GM18861 (cell line): ENCODE measurements around the gene MAGEF1.

Experiments used
- ATAC-seq: cut with Tn5 transposase; IDR thresholded peaks from one replicate; pipeline ENCODE4 v1.9.1; 2021; ENCODE audit not compliant: unreplicated experiment

The MAGEF1 gene

DNA sequence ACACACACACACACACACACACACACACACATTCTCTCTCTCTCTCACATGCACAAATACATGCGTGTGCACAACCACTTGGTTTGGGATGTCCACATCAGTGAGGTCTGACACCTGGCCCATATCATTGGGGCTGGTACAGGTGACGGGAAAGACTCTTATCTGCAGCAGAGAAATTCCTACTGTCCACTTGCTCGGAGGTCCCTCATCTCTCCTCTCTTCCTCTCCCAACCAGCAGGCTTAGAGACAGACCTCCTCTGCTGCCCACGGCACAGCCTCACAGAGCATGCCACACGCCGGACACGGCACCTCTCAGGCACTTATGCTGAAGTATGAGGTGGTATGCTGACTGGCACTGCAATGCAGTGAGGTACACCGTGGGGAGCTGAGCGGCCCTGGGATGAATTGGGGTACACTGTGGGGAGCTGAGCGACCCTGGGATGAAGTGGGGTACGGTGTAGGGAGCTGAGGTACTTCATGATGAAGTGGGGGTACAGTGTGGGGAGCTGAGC lies 41.7 kb downstream of the MAGEF1 start:
- no peak for ATAC-seq

DNA sequence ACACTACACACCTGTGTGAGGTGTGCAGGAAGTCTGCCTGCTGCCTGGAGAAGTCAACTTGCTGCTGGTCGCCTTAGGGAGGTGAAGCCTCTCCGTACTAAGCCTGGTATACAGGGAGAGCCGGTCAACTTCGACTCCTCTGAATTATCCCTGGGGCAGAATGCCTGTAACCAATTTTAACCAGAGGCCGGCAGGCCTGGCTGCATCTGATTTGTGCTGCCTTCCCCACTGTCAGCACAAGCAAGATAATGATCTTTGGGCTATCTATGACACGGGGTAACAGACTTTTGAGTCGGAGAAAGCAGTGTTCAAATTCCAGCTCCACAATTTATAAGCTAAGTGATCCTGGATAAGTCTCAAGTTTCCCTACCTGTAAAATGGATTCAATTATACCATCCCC lies 42.3 kb downstream of the MAGEF1 start:
- no peak for ATAC-seq

- no peak for ATAC-seq
Observed at GRCh38 chr3:184666442-184666841, 45.4 kb downstream of the MAGEF1 start.

DNA sequence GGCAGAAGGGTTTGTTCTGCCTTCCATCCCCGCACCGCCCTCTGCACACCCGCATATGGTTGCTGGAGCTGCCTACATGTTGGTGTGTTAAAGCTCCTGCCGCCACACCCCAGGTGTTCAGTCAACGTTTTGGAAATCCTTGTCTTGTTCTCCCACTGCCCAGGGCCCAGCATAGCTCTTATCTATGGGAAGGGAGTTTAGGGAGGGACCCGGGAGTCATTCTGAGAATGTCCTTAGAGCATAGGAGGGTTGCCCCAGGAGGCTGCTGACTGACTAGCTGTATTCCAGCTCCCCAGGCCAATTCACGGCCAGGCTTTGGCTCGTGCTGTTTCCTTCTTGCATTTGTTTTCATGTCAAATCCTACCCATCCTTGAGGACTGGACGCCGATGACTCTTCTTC lies 46.8 kb downstream of the MAGEF1 start:
- ATAC-seq, result no peak

- ATAC-seq, result no peak
Observed at GRCh38 chr3:184663756-184664155, 48.1 kb downstream of the MAGEF1 start.

GRCh38 chr3:184663356-184663755 lies 48.5 kb downstream of the MAGEF1 start:
- ATAC-seq, result no peak

DNA sequence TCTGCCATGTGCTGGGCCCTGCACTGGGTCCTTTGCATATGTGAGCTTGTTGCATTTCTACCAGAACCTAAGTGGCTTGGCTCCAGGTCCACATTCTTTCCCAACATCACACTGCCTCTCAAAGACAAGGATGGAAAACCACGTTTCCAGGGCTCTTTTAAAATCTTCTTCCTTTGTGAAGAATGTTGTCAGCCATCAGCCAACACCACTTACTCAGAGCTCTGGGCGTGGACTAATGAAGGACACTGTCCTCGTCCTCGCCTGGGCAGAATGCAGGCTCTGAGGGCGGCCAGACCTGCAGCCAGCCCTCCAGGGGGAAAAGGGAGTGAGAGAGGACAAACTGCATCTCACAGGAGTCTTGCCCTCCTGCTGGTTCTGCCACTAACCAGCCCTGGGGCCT lies 49.7 kb downstream of the MAGEF1 start:
- no peak for ATAC-seq

GRCh38 chr3:184660931-184661330 lies 50.9 kb downstream of the MAGEF1 start:
- no peak for ATAC-seq
